ENCODE results near the gene COPS2. TPM values are rescaled to one million over a fixed set of nuclear protein-coding genes. Genes with fewer than 3 reads are reported as not detected.
"Not testable (repeated sequence)": the region's sequence is repeated elsewhere in the genome, so short reads cannot be mapped to it uniquely, and the experiment has no call there.

The COPS2 gene

DNA sequence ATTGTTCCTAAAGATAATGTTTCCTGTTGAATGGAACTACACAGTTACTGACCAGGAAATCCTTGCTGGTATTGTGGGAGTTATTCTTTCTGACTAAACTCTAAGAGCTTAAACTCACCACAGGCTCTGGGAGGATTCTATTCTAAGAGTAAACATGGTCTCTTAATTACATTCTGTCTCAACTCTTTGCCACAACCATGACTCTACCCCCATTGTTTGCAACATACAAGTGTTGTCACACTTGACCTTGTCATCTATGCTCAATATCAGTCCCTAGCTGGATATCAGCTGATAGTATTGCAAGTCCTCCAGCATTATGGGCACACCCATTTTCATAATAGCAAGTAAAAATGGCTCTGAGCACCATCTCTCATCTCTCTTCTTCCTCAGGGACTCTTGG lies 79.5 kb downstream of the COPS2 start:
- H3K27ac ChIP-seq (replicated peaks): no peak overlapping the region
- H3K4me3 ChIP-seq (replicated peaks; ENCODE audit: insufficient read depth, low read length): no peak overlapping the region
- no peaks in the 10 kb centered on the region for H3K27me3 ChIP-seq (ENCODE audit: insufficient read depth, poor library complexity, severe bottlenecking)
- peak; percentile 68 for DNase-seq (ENCODE audit: low read depth in 1 of 2, low spot score in 1 of 2)
- TF ChIP-seq, protein P1, sequence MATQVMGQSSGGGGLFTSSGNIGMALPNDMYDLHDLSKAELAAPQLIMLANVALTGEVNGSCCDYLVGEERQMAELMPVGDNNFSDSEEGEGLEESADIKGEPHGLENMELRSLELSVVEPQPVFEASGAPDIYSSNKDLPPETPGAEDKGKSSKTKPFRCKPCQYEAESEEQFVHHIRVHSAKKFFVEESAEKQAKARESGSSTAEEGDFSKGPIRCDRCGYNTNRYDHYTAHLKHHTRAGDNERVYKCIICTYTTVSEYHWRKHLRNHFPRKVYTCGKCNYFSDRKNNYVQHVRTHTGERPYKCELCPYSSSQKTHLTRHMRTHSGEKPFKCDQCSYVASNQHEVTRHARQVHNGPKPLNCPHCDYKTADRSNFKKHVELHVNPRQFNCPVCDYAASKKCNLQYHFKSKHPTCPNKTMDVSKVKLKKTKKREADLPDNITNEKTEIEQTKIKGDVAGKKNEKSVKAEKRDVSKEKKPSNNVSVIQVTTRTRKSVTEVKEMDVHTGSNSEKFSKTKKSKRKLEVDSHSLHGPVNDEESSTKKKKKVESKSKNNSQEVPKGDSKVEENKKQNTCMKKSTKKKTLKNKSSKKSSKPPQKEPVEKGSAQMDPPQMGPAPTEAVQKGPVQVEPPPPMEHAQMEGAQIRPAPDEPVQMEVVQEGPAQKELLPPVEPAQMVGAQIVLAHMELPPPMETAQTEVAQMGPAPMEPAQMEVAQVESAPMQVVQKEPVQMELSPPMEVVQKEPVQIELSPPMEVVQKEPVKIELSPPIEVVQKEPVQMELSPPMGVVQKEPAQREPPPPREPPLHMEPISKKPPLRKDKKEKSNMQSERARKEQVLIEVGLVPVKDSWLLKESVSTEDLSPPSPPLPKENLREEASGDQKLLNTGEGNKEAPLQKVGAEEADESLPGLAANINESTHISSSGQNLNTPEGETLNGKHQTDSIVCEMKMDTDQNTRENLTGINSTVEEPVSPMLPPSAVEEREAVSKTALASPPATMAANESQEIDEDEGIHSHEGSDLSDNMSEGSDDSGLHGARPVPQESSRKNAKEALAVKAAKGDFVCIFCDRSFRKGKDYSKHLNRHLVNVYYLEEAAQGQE (IDR thresholded peaks at IDR 0.05; ENCODE audit: insufficient replicate concordance, low read depth): no peak
- TF ChIP-seq, protein P2, sequence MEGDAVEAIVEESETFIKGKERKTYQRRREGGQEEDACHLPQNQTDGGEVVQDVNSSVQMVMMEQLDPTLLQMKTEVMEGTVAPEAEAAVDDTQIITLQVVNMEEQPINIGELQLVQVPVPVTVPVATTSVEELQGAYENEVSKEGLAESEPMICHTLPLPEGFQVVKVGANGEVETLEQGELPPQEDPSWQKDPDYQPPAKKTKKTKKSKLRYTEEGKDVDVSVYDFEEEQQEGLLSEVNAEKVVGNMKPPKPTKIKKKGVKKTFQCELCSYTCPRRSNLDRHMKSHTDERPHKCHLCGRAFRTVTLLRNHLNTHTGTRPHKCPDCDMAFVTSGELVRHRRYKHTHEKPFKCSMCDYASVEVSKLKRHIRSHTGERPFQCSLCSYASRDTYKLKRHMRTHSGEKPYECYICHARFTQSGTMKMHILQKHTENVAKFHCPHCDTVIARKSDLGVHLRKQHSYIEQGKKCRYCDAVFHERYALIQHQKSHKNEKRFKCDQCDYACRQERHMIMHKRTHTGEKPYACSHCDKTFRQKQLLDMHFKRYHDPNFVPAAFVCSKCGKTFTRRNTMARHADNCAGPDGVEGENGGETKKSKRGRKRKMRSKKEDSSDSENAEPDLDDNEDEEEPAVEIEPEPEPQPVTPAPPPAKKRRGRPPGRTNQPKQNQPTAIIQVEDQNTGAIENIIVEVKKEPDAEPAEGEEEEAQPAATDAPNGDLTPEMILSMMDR (IDR thresholded peaks at IDR 0.05; ENCODE audit: insufficient read depth, low read length): no peak
- TF ChIP-seq GABPA (IDR thresholded peaks at IDR 0.05; ENCODE audit: low read depth): no peak
- no peak for TF ChIP-seq SPI1 (IDR thresholded peaks at IDR 0.05; ENCODE audit: borderline replicate concordance, low read depth)
- TF ChIP-seq POLR2AphosphoS5 (IDR thresholded peaks at IDR 0.05; ENCODE audit: low read depth): no peak

DNA sequence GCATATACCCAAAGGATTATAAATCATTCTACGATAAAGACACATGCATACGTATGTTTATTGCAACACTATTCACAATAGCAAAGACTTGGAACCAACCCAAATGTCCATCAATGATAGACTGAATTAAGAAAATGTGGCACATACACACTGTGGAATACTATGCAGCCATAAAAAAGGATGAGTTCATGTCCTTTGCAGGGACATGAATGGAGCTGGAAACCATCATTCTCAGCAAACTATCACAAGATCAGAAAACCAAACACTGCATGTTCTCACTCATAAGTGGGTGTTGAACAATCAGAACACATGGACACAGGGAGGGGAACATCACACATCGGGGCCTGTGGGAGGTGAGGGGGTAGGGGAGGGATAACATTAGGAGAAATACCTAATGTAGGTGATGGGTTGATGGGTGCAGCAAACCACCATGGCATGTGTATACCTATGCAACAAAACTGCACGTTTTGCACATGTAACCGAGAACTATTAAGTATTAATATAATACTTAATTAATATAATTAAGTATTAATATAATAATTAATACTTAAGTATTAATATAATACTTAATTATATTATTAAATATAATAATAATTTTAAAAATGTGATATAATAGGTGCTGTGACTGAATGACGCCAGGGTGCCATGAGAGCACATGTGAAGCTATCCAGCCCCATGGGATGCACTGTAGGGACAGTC lies 80.7 kb downstream of the COPS2 start:
- DNase-seq (ENCODE audit: low read depth in 1 of 2, low spot score in 1 of 2); H3K27ac ChIP-seq (replicated peaks); H3K27me3 ChIP-seq (ENCODE audit: insufficient read depth, poor library complexity, severe bottlenecking): not testable (repeated sequence)

More for the DNA sequence above, 80.7 kb downstream of the COPS2 start:
- not testable (repeated sequence) for H3K4me3 ChIP-seq (replicated peaks; ENCODE audit: insufficient read depth, low read length)

Small RNAs within 50 kb of the gene (microRNA-seq; reads per million reads assigned to microRNA genes)
- gene MIR4716: not detected
